GM10266 (cell line): ENCODE data around the gene SLN.

Source experiments
- DNase-seq: peaks from one replicate; pipeline ENCODE4 v3.0.0; 2012; ENCODE audit errors: extremely low spot score
- TF ChIP-seq, protein P1 (sequence below): IDR thresholded peaks from 2 replicates; pipeline ENCODE4 v1.5.1; 2012; ENCODE audit warnings: mild to moderate bottlenecking, low read depth; ENCODE audit not compliant: control insufficient read depth, insufficient read depth; ENCODE audit errors: missing control alignments

SLN gene

GRCh38 chr11:107661656-107662055 lies 50.2 kb downstream of the SLN start:
- TF ChIP-seq, protein P1, sequence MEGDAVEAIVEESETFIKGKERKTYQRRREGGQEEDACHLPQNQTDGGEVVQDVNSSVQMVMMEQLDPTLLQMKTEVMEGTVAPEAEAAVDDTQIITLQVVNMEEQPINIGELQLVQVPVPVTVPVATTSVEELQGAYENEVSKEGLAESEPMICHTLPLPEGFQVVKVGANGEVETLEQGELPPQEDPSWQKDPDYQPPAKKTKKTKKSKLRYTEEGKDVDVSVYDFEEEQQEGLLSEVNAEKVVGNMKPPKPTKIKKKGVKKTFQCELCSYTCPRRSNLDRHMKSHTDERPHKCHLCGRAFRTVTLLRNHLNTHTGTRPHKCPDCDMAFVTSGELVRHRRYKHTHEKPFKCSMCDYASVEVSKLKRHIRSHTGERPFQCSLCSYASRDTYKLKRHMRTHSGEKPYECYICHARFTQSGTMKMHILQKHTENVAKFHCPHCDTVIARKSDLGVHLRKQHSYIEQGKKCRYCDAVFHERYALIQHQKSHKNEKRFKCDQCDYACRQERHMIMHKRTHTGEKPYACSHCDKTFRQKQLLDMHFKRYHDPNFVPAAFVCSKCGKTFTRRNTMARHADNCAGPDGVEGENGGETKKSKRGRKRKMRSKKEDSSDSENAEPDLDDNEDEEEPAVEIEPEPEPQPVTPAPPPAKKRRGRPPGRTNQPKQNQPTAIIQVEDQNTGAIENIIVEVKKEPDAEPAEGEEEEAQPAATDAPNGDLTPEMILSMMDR: no peak
- no peak for DNase-seq

DNA sequence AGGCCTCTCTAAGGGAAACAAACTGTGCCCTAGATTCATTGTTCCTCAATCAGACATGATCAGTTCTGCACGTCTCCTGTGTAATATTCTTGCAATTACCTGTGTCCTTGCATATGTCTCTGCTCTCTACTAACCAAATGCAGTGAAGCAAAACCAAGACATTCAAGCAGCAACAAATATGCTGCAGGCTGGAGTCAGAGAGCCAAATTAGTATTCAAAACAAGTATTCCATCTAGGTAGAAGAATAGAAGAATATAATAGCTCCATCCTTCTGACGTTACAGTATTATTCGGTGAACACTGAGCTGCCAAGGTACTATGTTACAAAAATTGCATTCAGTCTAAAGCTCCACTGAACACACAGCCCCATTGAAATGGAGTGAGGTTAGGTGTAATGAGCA lies 51.8 kb downstream of the SLN start:
- TF ChIP-seq, protein P1: no peak
- no peak for DNase-seq

- TF ChIP-seq, protein P1: no peak
- DNase-seq: no peak
These were observed 52.5 kb downstream of the SLN start for GRCh38 chr11:107659310-107659709.
